ENCODE results near the gene GET4.

The GET4 gene, protein sequence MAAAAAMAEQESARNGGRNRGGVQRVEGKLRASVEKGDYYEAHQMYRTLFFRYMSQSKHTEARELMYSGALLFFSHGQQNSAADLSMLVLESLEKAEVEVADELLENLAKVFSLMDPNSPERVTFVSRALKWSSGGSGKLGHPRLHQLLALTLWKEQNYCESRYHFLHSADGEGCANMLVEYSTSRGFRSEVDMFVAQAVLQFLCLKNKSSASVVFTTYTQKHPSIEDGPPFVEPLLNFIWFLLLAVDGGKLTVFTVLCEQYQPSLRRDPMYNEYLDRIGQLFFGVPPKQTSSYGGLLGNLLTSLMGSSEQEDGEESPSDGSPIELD

DNA sequence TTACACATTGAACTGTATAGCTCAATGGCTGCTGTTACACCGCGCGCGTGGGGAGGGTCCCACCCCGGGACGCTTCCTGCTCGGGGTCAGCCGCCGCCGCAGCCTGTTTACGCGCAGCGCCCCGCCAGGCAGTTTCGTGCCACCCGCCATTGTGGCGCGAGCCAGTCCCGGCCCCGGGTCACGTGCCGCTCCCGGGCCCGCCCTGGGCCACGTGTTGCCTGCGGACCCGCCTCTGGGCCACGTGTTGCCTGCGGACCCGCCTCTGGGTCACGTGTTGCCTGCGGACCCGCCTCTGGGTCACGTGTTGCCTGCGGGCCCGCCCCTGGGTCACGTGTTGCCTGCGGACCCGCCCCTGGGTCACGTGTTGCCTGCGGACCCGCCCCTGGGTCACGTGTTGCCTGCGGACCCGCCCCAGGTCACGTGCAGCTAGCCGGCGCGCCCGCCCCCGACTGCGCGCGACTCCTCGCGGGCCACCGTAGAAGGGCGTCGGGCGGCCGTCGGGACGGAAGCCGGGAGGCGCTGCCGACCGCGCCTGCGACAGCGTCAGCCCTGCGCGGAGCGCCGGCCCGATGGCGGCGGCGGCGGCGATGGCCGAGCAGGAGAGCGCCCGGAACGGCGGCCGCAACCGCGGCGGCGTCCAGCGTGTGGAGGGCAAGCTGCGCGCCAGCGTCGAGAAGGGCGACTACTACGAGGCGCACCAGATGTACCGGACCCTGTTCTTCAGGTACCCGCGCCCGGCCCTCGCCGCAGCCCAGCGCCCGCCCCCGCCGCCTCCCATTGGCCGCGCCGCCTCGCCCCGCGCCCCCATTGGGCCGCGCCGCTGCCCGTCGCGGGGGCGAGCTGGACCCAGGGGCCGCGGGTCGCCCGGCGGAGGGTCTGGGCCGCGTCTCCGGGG is at the start of gene GET4:
Gene GET4 (plus strand): TSS at position 478 of the 895 bp plus-strand sequence. CDS start 92 bp downstream, at position 570.
- peak; percentile 95 for DNase-seq

DNA sequence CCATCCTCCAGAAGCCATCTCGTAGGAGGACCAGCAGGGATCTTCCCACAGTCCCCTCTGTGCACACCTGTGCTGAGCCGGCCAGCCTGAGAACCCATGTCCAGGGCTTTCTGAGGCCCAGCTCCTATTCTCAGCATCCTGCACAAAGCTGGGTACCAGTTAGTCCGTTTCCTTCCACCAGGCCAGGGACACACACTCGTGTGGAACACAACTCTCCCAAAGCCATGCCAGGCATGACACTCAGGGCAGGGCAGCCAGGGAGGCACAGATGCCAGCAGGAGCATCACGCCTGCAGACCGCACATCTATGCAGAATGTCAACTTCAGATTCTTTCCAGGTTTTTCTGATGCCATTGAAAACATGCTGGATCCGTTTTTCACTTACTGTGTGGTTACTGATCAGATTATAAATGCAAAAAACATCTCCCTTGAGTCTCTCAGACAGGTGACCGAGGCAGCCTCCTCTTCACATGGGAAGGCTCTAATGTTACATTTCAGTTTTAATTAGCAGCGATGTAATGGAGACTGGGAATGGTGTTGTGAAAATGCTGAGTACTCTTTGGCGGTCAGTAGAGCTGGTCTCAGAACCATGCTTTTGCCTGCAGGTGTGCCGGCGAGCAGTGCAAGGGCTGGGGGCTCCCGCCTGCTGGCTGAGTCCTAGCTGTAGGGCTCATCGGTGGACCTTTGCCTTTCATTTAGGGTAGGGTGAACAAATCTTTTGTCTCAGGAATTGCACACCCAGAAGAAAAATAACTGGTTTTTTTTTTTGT is 47.4 kb upstream of the GET4 start:
- no peak for DNase-seq

DNA sequence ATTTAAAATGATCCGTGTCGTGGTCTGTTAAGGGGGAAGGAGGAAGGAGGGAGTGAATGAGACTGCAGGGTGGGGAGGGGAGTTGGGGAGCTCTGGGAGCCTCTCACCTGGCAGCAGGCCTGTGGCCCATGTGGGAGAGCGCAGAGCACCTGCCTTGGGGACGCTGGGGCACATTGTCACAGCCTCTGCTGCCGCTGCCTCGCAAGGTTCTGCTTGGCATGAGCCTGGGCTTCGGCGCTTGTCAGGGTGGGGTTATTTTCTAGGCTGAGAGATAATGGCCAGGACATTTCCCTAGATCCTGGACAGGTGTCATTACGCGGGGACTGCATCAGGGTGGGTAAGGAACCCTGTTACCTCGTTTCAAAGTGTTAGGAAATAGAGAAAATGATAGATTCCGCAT is 46.3 kb upstream of the GET4 start:
- DNase-seq = no peak

DNA sequence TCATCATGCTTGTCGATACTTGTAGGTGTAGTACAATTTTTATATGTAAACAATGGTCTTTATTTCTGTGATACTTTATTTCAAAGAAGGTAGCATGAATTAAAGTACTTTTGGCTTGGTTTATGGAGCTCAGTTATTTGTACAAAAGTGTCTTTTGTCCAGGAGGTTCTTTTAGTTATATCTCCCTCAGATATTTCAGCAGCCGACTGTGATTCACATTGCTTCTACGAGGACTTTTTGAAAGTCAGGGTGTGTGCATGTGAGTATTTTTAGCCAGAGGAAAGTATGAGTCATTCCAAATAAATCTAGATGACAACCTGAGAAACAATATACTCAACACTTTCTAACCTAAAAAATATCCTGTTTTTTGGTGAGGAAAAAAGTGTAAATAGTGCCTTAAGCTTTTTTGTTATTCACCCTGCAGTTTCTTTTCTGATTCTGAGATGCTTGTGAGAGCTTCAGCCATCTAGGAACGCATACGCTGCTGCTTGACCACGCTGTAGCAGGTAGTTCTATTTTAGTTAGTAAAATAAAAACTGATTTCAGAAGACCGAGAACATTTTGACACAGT is 44.7 kb upstream of the GET4 start:
- DNase-seq = peak; percentile 46

DNA sequence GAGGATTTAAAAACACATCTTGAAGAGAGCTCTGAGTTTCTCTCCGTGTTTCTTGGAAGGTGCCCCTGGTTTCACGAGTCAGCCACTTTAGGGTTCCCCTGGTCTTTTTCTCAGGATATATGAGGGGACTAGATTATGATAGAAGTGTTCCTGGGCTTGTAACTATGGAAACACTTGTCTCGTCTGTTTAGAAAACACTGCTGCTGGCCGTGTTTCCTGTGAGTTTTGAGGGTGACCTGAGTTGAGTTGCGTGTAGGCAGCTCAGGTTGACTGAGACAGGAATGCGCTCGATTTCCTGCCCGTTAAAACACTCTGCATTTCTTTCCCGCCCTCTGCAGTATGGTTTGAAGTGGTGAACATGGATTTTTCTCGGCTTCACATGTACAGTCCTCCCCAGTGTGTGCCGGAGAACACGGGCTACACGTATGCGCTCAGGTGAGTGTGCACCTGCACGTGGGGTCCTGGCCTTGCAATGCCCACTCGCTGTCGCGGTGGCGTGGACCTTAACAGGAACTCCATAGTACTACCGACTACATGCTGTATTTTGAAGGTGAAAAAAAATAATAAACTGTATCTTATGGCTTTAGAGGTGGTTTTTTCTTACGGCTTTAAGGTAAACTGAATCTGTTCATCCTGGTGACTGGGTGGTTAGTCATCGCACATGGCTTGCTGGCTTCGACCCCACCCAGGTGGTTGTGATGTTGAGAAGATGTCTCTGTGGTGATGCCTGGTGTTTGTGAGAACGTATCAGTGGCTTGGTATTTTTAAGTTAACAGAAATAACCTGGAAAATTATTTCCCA is 44.0 kb upstream of the GET4 start, which contains the start of gene SUN1:
Gene SUN1 (plus strand): TSS at position 310 of the 801 bp plus-strand sequence. CDS start 49 bp downstream, at position 359.
- DNase-seq = peak; percentile 76

DNA sequence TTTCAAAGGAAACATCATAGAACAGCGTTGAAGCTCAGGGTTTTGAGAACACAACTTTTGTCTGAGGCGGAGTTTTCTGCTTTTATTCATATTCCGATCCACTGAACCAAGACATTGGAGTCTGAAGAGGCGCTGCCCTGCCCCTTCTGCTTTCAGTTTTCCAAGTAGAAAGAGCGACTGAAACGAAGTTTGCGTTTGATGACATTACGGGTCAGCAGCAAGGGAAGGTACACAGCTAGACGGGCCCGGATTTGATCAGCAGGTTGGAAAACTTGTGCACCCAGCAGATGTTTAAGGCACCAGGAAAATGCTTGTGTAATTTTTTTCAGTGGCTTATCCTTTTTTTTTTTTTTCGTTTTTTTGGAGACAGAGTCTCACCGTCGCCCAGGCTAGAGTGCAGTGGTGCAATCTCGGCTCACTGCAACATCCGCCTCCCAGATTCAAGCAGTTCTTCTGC is 43.4 kb upstream of the GET4 start:
- DNase-seq = no peak

DNA sequence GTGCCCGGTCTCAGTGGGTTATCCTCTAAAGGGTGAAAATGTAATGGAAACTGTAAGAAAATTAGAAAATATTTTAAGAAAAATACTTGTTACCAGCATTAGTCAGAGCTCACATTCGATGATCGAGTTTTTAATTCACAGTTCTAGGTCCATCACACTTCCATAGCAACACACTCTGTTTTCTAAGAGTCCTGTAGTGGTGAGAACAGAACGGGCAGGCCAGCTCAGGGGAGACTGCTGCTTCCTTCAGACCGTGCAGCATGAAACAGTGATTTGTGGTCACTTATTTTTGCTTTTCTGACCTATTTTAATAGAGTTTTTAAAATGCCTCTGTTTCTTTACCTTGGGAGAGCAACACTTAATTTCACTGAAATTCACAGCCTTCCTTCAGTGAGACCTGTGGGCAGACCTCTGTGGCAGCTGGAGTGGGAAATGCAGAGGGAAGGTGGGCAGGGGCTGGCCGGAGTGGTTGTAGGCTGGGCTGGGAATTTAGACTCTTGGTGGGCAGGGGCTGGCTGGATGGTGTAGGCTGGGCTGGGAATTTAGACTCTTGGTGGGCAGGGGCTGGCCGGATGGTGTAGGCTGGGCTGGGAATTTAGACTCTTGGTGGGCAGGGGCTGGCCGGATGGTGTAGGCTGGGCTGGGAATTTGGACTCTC is 42.6 kb upstream of the GET4 start:
- no peak for DNase-seq

DNA sequence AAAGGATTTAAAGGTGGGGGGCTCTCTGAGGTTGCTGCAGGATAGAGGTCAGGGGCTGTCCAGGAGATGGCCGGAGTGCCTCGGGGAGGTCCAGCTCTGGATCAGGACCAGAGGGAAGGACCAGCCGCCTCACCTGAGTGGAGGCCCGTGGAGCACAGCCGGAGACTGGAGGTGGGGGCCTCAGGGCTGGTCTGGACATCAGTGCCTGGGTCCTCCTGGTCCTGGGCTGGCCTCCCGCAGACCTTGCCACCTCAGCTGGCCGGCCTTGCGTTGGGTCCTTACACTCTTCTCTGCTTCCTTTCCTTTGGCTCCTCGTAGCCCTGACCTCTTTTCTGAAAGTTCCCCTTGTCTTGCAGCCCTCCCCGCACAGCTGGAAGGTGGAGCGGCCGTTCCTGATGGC is 42.1 kb upstream of the GET4 start:
- no peak for DNase-seq

DNA sequence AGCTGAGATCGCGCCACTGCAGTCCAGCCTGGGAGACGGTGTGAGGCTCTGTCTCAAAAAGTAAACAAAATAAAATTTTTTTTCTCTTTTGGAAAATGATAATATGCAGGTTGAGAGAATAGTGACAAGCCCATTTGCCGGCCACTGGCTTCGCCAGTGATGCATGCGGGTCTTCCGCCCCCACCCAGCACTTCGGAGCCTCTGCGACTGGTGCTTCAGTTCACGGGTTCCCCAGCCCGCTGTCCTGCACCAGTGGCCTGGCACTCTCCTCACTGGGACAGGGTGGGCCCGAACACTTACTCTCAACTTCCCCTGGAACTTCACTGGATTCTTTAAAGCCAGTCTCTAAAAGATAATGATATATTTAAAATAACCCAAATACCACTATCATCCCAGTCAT is 41.3 kb upstream of the GET4 start:
- DNase-seq = no peak

DNA sequence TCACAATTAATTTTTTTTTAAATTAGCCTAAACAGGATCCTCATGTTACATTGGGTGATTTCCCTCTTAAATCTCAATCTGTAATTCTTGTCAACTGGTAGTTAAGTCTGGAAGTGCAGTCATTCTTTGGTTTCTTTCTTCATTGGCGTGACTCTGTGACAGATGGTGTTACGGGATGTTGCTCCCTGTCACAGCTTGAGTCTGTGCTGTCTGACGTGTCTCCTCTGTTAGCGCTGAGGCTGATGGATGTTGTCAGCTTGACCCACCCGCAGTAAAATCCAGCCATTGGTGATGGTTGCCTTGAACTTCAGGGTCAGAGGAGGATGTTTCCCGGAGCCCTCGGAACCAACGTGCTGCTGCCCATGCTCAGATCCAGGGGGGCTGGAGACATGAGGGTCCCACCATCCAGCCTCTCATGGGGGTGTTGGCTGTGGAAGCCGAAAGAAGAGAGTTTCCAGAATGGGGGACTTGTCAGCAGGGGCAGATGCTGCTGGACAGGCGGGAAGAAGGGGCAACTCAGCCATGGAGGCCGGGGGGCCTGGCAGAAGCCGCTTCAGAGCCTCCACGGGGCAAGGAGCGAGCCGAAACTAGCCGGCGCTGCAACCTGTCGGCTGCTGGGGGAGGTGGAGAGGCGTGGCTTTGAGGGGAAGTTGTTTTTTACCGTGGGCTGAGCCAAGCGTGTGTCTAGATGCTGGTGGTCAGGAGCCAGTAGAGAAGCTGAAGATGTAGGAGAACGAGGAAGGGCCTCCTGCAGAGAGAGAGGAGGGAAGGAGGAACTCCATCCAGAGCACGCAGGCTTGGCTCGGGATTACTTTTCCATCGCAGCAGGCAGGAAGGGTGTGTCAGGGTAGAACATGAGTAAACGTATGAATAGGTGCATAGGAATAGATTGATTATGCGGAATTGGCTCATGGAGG is 40.6 kb upstream of the GET4 start:
- DNase-seq = no peak

DNA sequence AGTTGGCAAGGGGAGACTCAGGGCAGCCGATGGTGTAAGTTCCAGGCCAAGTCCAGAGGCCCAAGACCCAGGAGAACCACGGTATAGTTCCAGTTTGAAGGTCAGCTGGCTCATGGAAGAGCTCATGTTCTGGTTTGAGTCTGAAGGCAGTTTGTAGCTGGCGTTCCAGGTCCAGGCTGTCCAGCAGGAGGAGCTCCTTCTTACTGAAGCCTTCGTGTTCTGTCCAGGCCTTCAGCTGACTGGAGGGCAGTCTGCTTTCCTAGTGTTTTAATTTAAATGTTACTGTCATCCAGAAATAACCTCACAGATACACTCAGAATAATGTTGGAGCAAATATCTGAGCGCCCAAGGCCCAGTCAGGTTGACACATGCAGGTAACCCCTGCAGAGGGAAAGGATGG is 39.9 kb upstream of the GET4 start:
- DNase-seq = no peak

DNA sequence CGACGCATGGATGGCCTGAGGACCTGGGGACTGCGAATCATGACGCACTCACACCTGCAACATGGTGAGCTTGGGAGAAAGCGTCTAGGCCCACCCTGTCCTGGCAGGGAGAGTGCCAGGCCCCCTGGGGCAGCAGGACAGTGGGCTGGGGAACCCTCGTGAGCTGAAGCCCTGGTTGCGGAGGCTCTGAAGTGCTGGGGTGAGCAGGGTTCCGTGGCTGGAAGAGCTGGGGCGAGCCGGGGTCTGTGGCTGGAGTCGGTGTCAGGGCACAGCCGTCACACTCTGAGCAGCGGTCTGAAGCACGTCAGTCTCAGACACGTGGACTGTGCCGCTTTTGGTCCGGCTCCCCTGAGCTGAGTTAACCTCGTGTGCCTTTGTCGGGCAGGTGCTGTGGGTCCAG is 39.4 kb upstream of the GET4 start:
- DNase-seq = no peak

DNA sequence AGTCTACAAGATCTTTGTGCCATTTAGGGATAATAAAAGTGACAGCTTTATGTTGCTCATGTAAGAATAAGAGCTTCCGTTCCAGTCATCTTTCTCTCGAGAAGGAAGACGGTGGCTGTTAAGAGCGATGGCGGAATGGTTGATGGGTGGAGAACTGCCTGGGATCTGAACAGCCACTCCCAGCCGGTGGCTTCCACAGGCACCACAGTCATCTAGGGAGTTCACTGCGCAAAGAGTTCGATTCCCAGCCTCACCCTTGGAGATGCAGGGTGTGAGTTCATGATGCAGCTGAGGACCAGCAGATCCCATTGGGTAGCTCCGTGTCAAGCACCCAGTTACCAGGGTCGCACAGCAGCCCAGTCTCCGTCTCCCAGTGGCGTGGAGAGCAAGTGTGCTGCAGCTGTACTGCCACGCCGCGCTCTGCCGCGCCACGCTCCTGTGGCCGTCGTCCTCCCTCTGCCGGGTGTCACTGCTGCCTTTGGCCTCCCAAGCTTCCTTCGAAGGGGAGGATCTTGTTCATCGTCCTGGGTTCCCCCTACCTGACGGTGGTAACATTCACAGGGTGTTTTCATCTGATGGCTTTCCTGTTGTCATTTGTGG is 36.3 kb upstream of the GET4 start:
- no peak for DNase-seq

DNA sequence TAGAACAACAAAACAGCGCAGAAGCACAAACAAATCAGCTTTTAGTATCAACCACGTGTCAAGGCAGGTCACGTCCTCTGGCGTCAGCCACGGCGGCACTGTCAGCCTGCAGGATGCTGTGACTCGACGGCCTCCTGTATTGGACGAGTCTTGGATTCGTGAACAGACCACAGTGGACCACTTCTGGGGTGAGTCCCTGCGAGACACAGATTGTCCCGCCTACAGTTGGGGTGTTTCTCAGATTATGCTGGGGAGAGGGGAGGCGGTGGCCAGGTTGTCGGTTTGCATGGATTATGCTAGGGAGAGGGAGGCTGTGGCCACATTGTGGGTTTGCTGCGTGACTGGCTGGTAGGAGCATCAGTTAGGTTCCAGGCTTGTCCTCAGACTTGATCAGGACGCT is 34.4 kb upstream of the GET4 start:
- no peak for DNase-seq

DNA sequence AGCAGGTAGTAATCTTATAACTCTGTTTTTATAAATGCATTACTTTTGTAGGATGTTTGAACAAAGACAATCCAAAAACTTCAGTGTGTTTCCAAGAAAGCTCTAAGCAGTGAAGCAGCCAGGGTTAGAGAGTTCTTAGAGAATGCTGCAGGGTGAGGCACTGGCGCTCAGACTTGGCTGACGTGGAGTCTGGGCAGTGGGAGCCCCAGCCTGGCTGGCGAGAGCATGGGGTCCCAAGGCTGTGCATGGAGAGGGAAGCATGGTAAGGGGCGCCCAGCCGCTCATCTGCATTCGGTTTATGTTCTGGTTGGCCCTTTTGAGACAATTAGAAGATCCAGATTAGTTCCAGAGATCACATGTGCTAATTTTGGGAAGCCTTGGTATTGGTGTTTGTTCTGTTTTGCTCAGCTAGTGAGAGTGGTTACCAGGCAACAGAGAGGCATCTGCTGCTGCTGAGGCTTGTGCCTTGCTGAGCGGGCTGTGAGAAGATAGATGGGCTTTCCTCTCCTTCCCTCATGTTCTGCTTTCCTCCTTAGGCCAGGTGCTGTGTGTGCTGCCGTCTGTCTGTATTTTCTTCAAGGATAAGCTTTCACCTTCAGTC is 33.8 kb upstream of the GET4 start:
- no peak for DNase-seq

DNA sequence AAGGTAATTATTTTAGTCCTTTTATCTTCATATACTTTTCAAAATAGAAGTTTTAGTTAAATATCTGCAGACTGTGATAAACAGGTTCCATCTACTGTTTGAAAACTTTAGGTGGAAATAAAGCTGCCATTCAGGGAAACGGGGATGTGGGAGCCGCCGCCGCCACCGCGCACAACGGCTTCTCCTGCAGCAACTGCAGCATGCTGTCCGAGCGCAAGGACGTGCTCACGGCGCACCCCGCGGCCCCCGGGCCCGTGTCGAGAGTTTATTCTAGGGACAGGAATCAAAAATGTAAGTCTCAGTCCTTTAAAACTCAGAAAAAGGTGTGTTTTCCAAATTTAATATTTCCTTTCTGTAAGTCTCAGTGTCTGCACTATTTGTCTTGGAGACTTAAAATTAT is 33.1 kb upstream of the GET4 start:
- no peak for DNase-seq

DNA sequence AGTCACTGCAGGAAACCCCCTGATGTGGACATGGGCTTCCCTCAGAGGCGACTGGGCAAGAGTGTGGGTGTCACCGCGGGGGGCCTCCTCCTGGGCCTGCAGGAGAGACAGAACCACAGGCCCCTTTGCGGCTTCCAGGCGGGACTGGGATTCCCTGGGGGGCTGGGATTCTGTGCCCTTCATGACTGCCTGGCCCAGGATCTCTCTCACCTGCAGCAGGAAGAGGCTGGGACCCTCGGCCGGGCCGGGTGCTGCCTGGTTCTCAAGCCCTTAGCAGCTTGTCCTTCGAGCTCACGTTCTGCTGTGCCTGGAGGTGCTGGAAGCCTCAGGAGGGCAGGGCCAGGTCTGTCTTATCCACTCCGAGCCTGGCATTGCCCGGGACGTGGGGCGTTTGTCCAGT is 32.3 kb upstream of the GET4 start:
- DNase-seq = no peak

DNA sequence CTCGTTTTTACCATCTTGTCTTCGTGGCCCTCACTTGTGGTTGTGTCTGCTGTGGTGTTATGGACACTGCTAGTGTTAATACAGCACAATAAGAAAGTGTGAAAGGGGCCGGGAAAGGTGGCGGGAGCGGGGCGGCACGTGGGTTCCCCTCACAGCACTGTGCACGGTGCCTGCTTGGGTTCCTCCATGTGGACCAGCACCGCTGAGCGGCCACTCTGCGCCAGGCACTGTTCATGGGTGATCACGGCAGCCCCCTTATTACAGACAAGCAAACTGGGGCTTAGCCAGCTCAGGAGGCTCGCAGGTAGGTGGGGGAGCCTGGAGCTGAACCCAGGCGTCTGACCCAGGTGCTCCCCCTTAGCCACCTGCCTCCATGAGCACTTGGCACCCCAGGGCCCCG is 31.8 kb upstream of the GET4 start:
- no peak for DNase-seq

DNA sequence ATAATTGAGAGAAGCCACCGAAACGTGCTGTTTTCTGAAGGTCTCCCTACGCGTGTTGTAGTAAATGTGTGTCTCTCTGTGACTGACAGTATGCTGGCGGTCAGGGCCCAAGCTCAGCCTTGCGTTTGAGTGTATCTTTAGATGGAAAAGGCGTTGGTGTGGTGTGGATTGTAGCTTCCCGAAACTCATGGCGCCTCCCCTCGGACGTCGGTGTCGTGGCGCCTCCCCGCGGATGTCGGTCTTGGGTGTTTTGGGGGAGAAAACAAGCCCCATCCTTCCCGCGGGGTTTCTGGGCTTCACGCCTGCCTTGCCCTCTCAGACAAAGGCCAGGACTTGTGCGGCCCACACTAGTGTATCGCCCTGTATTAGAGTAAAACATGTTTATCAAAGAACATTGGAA is 31.3 kb upstream of the GET4 start:
- DNase-seq = no peak

Measured in stimulated activated CD4-positive, alpha-beta T cell treated with anti-CD3 and anti-CD28 coated beads, Interleukin-4, amount 100 ng/mL, for 24 hours (primary cell).